Effector memory CD8-positive, alpha-beta T cell (primary cell): ENCODE data around the gene PANX1.

Source experiments
- ATAC-seq: fragments of 150-1000 bp; cut with Tn5 transposase; replicated peaks from 2 replicates; pipeline ENCODE4 v1.10.0; 2021; ENCODE audit warnings: mild to moderate bottlenecking, moderate library complexity
- DNase-seq, 3 experiments: peaks; one replicate each; pipeline ENCODE4 v3.0.0; 2021
- H3K27ac Mint-ChIP-seq, 2 donors: one replicate each; pipeline ENCODE4 v1.8.0; 2022; ENCODE audit warnings: mild to moderate bottlenecking in 2 of 2, mixed read lengths in 2 of 2, moderate library complexity in 2 of 2
- H3K27me3 Mint-ChIP-seq, 2 donors: one replicate each; pipeline ENCODE4 v1.8.0; 2022; ENCODE audit warnings: mixed read lengths in 2 of 2
- H3K36me3 Mint-ChIP-seq: one replicate; pipeline ENCODE4 v1.8.0; 2022; ENCODE audit warnings: mild to moderate bottlenecking, moderate library complexity, mixed read lengths; ENCODE audit not compliant: insufficient read depth
- H3K4me1 Mint-ChIP-seq, 2 donors: one replicate each; pipeline ENCODE4 v1.8.0; 2022; ENCODE audit warnings: low read depth in 2 of 2, mixed read lengths in 2 of 2
- H3K4me3 Mint-ChIP-seq, 2 donors: one replicate each; pipeline ENCODE4 v1.8.0; 2022; ENCODE audit warnings: mild to moderate bottlenecking in 2 of 2, mixed read lengths in 2 of 2, moderate library complexity in 2 of 2
- H3K9me3 Mint-ChIP-seq, 2 donors: one replicate each; pipeline ENCODE4 v1.8.0; 2022; ENCODE audit warnings: mixed read lengths in 2 of 2

Gene PANX1

DNA sequence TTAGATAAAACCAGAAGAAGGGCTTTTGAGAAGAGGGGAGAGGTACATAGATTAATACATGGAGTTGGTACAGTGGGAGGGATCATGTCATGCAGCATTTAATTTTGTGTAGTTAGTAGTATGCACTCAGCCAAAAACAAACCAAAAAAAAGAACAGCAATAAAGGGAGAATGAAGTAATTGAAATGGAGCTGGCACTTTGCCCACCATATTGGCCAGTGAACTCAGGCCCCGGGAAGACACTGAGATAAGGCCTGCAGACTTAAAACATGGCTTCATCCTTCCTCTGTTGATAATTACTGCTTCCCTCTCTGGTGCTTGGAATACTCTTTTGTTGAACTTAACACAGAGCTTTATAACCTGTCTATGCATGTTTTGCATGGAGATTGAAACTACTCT is 3.1 kb downstream of the PANX1 start:
- no peak for ATAC-seq
- peaks cover 10% of the 10 kb centered on the region for H3K36me3 Mint-ChIP-seq
- no peak for DNase-seq
- no peaks in the 10 kb centered on the region for H3K27me3 Mint-ChIP-seq
- peaks cover 40 to 47% of the 10 kb centered on the region in 2 donors for H3K4me1 Mint-ChIP-seq
- H3K9me3 Mint-ChIP-seq = no peaks in the 10 kb centered on the region
- H3K4me3 Mint-ChIP-seq = no peak overlapping the region
- no peak overlapping the region for H3K27ac Mint-ChIP-seq

DNA sequence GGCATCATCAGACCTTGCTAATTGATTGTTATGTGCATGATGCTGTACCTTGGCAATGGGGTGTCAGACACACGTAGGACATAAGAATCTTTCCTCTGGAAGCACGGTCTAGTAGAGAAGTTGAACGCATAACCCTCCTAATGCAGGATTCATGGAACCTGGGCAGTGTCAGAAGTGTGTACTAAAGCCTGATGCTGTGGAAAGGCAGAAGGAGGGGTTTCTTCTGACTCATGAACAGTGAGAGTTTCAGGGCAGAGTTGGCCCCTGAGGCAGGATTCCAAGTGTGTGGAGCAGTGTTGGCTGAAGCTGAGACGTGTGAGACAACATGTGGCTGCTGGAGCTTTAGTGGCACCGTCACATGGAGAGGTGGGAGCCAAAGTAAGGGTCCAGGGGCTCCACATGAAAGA is 3.5 kb downstream of the PANX1 start:
- Mint-ChIP-seq H3K36me3 (peaks cover 9% of the 10 kb centered on the region), H3K4me1 (peaks cover 42 to 45% of the 10 kb centered on the region in 2 donors), H3K9me3 (no peaks in the 10 kb centered on the region), H3K27ac (no peak overlapping the region), H3K27me3 (no peaks in the 10 kb centered on the region), H3K4me3 (no peak overlapping the region)
- ATAC-seq (no peak), DNase-seq (no peak)

DNA sequence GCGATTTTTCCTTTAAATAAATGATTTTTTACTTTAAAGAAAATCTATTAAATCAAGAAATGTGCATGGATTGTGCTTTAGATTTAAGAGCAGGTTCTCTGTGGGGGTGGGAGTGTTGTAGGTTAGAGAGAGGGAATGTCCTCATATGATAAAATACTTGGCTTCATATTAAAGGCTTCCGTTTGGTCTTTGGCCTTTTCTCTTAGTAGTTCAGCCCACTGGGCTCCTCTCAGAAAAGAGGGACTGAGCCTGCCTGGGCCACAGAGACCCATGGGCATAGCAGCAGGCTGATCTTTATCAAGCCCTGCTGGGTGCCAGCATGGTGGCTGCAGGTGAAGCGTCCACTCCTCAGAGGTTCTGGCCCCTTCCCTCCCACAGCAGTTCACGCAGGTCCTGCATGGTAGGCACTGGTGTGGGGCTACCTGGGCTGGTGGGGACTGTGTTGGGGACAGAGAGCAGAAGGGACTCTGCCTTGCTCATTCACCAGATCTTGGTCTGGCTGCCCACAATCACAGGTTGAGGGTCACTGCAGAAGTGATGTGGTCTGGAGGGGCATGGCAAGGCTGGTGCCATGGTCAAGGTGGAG is 4.3 kb downstream of the PANX1 start:
- no peaks in the 10 kb centered on the region for H3K9me3 Mint-ChIP-seq
- peaks cover 8% of the 10 kb centered on the region for H3K36me3 Mint-ChIP-seq
- peaks cover 38 to 42% of the 10 kb centered on the region in 2 donors for H3K4me1 Mint-ChIP-seq
- no peak overlapping the region for H3K4me3 Mint-ChIP-seq
- H3K27me3 Mint-ChIP-seq = no peaks in the 10 kb centered on the region
- no peak for DNase-seq
- no peak for ATAC-seq
- H3K27ac Mint-ChIP-seq = no peak overlapping the region

DNA sequence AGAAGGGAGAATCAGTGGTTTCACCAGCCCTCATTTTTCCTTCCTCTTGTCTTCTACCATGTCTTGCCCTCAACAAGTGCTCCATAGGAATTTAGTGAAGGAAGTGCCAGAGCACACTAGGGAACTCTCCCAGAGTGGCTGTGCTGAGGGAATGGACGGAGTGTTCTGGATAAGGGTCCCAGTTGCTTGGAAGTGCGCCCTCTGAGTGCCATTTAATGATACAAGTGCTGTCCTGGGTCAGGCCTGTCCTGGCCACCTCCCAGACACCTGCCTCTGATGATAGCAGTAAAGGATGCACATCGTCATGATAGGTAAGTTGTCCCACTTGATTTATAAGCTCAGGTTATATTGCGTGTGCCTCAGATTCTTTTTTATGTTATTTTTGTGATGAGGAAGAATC is 5.1 kb downstream of the PANX1 start:
- H3K27me3 Mint-ChIP-seq = no peaks in the 10 kb centered on the region
- ATAC-seq (no peak), DNase-seq (no peak)
- H3K9me3 Mint-ChIP-seq = no peaks in the 10 kb centered on the region
- no peak overlapping the region for H3K4me3 Mint-ChIP-seq
- H3K27ac Mint-ChIP-seq = peak overlapping the region; percentile 13 to 74
- peaks cover 3% of the 10 kb centered on the region for H3K36me3 Mint-ChIP-seq
- H3K4me1 Mint-ChIP-seq = peaks cover 40% of the 10 kb centered on the region in 2 donors

DNA sequence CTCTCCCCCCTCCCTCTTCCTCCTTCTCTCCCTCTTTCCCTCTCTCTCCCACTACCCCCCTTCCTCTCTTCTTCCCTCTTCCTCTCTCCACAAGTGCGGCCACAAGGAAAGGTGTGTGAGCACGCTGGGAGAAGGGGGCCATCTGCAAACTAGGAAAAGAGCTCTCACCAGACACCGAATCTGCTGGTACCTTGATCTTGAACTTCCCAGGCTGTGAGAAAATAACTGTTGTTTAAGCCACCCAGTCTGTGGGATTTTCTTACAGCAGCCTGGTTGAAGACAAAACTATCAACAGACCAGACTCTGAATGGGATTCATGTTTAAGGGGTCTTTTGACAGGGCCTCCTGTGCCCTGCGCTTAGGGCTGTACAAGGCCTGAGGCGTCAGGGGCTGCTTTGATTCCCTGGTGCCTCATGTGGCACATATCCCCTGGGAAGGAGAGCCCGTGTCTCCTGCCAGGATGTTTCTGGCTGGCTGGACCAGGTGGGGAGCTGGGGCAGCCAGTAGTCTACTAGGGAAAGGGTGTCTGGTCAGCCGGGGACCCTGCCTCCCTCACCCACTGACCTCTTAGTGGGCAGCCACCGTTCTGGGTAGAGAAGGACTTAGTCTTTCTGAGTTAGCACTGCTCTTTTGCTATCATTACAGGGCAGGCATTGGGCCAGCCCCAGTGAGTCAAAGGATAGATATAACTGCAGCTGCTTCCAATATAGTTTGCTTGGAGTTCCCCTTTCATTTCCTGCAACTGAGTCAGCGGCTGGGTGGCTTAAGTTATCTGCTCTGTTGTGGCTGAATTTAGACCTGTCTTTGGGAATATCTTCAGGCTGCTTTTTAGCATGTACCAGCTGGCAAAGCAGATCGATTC is 6.2 kb downstream of the PANX1 start:
- peaks cover 45 to 48% of the 10 kb centered on the region in 2 donors for H3K4me1 Mint-ChIP-seq
- H3K36me3 Mint-ChIP-seq = peaks cover 3% of the 10 kb centered on the region
- H3K27ac Mint-ChIP-seq = peak overlapping the region; percentile 66 to 74
- no peaks in the 10 kb centered on the region for H3K9me3 Mint-ChIP-seq
- ATAC-seq = no peak
- no peaks in the 10 kb centered on the region for H3K27me3 Mint-ChIP-seq
- DNase-seq = no peak
- no peak overlapping the region for H3K4me3 Mint-ChIP-seq

DNA sequence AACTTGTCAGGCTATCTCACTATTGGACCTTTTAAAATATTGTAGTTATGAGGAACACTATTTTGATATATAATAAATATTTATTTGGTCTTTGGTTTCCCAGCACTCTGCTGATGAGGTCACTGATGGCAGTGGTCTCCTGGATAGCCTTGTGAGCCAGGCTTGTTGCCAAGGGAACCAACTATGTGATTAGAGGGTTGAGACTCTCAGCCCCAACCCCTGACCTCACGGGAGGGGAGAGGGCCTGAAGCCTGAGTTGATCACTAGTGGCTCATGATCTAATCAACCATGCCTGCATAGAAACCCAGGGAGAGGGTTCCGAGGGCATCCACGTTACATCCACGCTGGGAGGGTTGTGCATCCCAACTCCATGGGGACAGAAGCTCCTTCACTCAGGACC is 10.8 kb downstream of the PANX1 start:
- DNase-seq (no peak), ATAC-seq (no peak)
- Mint-ChIP-seq H3K4me3 (no peak overlapping the region), H3K4me1 (peaks cover 56 to 67% of the 10 kb centered on the region in 2 donors), H3K27me3 (no peaks in the 10 kb centered on the region), H3K9me3 (no peaks in the 10 kb centered on the region), H3K36me3 (no peaks in the 10 kb centered on the region), H3K27ac (no peak overlapping the region)

DNA sequence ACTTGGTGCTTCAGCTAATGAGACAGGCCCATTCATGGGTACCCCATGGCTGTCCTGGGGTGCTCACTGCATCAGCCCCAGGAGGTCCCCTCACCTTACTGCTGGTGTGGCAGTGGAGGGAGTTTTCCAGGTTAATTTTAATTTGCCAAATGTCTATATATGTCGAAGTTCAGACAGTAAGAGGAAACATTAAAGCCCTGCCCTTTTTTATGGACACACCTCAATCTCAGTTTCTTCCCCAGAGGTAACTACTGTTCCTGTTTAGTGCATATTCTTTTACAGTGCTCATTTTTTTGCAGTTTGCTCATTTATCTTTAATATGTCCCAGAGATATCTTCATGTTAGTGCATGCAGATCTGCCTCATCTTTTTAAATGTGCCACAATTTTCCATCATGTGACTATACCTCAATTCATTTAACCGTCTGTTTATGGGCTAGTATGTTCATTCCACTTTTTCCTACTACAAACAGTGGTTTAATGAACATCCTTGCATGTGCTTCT is 11.6 kb downstream of the PANX1 start:
- Mint-ChIP-seq H3K36me3 (no peaks in the 10 kb centered on the region), H3K9me3 (no peaks in the 10 kb centered on the region), H3K4me1 (peaks cover 56 to 68% of the 10 kb centered on the region in 2 donors), H3K27me3 (no peaks in the 10 kb centered on the region), H3K27ac (no peak overlapping the region), H3K4me3 (no peak overlapping the region)
- DNase-seq = no peak
- ATAC-seq = no peak

DNA sequence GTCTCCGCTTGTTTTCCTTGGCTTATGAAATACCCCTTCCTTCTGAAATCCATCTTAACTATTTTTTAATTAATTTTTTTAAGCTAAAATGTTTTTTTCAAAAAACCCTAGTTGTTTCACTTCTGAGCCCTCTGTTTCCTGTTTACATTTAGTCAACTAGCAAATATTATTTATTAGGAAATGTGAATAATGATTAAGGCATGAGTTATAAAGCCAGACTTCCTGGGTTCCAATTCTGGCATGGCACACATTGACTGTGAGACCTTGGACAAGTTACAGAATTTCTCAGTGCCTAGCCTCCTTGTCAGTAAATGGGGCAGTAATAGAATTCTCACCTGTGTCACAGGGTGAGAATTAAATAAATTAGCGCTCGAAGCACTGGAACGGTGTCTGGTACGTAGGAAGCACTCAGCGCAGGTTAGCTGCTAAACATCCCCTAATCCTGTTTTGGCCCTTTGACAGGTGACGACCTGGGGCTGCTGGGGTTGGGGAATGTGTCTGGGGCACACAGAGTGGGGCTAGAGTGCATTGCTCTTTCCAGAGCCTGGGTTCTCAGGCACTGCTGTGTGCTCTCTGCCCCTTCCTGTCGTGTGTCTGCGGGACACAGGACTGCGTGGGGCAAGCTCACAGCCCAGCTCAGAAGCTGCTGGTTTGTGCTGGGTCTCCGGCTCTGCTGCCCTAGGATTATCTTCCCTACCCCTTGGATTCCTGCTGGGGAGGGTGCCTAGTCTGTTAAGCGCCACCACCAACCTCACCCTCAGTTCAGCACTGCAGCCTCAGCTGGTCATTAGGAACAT is 13.1 kb downstream of the PANX1 start:
- H3K36me3 Mint-ChIP-seq = peaks cover 3% of the 10 kb centered on the region
- H3K27ac Mint-ChIP-seq = peak overlapping the region in 1 of 2 donors; percentile 3
- H3K27me3 Mint-ChIP-seq = no peaks in the 10 kb centered on the region
- peaks cover 59 to 69% of the 10 kb centered on the region in 2 donors for H3K4me1 Mint-ChIP-seq
- no peaks in the 10 kb centered on the region for H3K9me3 Mint-ChIP-seq
- no peak for ATAC-seq
- no peak overlapping the region for H3K4me3 Mint-ChIP-seq
- DNase-seq = no peak

DNA sequence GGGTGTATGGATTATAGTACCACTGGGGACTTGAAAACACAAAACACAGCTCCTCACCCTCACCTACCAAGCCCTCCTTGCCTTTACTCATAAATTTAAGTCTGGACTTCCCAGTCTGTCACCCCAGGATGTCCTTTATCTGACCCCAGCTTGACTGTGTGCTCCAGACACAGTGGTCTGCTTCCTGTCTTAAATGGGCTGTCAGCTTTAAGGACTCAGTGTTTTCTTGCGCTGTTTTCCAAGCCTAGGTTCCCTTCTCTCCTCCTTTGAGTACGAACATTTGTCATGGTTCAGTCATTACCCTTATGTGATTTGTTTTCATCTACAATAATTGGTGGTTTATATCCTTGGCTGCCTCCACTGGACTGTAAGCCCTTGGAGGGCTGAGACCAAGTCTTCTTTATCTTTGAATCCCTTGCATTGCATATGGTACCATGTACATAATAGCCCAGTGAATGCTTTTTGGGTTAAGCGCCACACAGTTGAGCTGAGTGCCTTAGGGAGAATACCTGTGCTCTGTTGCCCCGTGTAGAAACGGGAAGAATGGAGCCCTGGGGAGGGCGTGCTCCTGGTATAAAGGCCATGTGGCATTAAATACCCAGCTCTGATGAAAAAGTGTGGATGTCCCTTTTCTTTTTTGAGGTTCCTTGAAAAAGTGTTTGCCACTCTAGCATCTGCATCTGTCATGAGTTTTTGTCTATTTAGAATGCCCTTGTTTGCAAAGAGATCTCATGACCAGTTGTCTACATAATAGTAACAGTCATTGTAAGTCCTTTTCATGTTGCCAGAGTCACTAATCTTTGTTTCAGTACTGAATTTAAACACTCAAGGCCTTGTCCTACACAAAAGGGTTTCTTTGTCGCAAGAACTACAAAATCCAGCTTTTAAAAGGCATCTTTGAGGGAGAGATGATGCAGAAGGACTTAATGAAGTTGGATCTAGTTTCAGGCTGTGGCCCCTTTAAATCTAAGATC is 14.0 kb downstream of the PANX1 start:
- H3K27ac Mint-ChIP-seq = peak overlapping the region in 1 of 2 donors; percentile 3
- H3K9me3 Mint-ChIP-seq = no peaks in the 10 kb centered on the region
- no peak overlapping the region for H3K4me3 Mint-ChIP-seq
- H3K27me3 Mint-ChIP-seq = no peaks in the 10 kb centered on the region
- peaks cover 3% of the 10 kb centered on the region for H3K36me3 Mint-ChIP-seq
- DNase-seq = no peak
- ATAC-seq = no peak
- peaks cover 58 to 74% of the 10 kb centered on the region in 2 donors for H3K4me1 Mint-ChIP-seq

DNA sequence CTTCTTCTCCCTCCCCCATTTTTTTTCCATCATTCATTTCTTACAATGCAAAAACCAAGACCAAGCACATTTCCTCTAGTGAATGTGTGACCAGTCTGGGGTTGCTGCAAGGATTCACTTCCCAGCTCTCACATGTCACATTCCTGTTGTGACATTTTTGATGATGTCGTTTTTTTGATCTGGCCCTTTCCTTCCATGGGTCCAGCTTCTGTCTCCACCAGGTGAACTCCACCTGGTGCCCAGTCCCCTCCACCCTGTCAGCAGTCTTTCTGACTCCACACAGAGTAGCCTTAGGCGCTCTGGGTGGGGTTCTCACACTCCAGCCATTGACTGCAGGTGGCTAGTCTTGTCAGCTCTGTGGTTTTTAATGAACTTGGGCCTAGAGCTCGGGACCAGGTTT is 15.6 kb downstream of the PANX1 start:
- no peak for ATAC-seq
- Mint-ChIP-seq H3K9me3 (no peaks in the 10 kb centered on the region), H3K36me3 (peaks cover 3% of the 10 kb centered on the region), H3K27me3 (no peaks in the 10 kb centered on the region), H3K27ac (peak overlapping the region in 1 of 2 donors; percentile 3), H3K4me1 (peaks cover 68 to 81% of the 10 kb centered on the region in 2 donors), H3K4me3 (no peak overlapping the region)
- no peak for DNase-seq

DNA sequence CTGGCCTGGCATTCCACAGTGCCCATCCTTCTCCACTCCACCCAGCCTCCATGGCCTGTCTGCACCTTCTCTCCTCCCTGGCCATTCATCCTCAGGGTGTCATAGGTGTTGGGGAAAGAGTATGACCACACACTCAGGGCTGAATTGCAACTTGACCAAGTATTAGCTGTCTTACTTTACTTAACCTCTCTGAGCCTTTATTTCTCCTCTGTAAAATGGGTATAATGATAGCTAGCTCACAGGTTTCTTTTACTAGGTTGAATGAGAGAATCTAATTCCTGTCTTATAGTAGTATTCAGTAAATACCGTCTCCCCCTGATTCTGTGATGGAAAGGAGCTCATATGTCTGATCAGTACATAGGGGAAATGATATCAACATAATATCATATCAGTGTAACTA is 16.0 kb downstream of the PANX1 start:
- H3K36me3 Mint-ChIP-seq = peaks cover 3% of the 10 kb centered on the region
- H3K4me3 Mint-ChIP-seq = no peak overlapping the region
- peak overlapping the region in 1 of 2 donors; percentile 9 for H3K27ac Mint-ChIP-seq
- no peak for ATAC-seq
- peaks cover 71 to 83% of the 10 kb centered on the region in 2 donors for H3K4me1 Mint-ChIP-seq
- H3K27me3 Mint-ChIP-seq = no peaks in the 10 kb centered on the region
- H3K9me3 Mint-ChIP-seq = no peaks in the 10 kb centered on the region
- DNase-seq = no peak

DNA sequence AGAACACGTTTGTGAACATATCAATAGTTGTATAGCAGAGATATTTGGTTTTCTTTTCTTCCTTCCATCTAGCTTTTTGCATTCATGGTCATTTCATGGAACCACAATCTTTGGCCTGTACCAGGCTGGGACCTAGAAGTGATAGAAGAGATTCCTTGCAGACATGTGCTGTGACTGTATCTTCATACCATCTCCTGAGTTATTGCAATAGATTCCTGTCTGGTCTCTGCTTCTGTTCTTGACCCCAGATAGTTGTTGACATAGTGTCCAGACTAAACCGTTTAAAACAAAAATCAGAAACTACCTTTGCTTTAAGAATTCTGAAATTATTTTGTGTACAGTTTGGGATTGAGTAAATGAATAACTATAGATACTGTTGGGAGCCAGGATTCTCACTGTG is 16.8 kb downstream of the PANX1 start:
- Mint-ChIP-seq H3K9me3 (no peaks in the 10 kb centered on the region), H3K4me3 (no peak overlapping the region), H3K27ac (peak overlapping the region in 1 of 2 donors; percentile 33), H3K27me3 (no peaks in the 10 kb centered on the region), H3K4me1 (peaks cover 69 to 82% of the 10 kb centered on the region in 2 donors), H3K36me3 (peaks cover 3% of the 10 kb centered on the region)
- no peak for DNase-seq
- no peak for ATAC-seq
